HK-2 (cell line): Measurements from ENCODE around the gene ABCA7.

Experiments used
- DNase-seq: peaks from one replicate; pipeline ENCODE4 v3.0.0-alpha.2; 2018; ENCODE audit not compliant: unreplicated experiment

ABCA7 gene

DNA sequence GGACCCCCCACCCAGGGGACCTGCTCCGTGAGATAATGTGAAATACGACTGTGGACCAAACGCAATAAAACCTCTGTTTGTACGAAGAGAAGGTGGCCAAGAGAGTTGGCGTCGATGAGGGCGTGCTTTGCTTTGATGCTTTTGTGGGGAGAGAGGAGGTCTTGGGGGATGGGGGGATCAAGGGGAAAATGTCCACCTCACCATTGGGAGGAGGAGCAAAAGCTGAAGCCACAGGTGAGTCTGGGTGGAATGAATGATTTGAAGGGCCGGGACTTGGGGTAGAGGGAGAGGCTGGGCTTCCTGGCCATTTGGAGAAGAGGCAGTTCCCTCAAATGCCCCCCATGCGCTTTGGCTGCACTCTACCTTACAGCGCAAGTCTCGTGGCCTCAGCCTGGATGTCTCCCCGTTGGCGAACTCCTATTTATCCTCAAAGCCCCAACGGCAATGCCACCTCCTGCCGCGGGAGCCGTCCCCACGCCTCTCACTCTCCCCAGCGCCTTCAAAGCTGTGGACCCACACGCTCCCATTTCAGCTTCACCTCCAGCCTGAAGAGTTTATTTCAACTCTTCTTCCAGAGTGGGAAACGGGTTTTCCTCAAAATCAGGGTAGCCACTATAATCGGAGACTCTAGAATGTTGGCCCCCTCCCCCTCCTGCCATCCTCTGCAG, 795 bp upstream of the ABCA7 start:
- DNase-seq: peak; percentile 44

DNA sequence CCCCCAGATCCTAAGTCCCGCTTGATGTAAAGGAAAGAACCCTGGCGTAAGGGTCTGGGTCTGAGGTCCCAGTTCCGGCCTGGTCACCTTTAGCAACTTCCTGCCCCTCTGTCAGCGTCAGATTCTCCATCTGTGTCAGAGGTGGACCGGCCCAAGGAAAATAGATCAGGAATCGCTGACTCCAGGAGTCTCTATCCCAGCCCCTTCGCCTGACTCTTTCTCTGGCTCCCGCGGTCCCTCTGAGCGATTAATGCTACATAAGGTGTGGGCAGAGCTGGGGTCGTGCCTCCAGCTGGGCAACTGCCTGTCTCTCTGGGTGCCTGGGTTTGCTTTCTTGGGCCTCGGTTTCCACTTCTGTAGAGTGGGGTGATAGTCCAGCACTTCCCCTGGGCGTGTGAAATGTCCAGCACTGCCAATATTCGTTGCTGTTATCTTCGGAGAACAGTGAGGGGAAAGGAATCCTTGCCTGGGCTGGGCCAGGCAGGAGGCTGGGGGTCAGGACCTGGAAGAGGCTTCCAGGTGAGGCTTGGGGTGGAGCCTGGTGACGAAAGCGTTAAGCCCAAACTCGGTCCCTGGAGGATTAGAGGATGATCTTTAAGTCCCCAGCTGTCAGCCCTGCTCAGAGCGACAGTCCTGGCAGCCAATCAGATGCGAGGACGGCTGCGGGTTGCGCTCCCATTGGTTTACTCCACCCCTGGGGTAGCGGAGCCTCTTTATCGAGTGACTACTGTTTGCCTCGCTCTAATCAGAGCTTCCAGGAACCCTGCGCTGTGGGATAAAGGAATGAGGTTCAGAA, 767 bp downstream of the ABCA7 start:
- DNase-seq: peak; percentile 92

DNA sequence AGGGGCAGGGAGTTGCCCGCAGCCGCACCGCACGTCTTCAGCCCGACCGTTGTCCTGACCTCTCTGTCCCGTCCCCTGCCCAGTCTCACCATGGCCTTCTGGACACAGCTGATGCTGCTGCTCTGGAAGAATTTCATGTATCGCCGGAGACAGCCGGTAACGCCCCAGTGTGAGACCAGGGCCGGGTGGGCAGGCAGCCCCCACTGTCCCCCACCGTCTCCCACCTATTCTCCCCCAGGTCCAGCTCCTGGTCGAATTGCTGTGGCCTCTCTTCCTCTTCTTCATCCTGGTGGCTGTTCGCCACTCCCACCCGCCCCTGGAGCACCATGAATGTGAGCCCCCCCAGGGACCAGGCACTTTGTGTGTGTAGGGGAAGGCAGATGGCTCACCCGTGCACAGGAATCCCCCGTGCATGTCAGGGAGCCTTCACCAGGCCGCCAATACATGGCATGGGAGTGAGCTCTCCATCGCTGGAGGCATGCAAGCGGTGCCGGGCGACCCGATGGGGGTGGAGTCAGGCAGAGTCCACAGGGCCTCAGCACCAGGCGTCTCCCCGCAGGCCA, 1.4 kb downstream of the ABCA7 start:
- DNase-seq: no peak

DNA sequence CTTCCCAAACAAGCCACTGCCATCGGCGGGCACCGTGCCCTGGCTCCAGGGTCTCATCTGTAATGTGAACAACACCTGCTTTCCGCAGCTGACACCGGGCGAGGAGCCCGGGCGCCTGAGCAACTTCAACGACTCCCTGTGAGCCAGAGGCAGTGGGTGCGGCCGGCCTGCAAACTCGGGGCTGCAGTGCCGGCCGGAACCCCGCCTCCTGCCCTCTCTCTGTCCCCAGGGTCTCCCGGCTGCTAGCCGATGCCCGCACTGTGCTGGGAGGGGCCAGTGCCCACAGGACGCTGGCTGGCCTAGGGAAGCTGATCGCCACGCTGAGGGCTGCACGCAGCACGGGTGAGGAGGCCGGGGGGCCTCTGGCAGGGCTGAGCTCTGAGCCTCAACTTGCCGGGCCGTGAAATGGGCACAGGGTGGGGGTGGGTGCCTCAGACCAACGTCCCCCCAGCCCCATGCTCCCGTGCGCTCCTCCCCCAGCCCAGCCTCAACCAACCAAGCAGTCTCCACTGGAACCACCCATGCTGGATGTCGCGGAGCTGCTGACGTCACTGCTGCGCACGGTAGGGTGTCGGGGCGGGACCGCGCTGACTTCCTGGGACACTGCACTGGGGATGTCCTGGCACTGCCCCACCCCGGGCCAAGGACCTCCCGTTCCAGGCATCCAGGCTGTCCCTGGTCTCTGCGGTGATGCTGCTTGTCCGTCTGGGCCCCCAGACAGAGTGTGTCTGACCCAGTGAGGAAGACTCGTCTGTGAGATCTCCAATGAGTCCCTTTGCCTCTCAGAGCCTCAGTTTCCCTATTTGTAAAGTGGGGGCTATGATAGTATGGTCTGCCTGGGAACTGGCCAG, 2.2 kb downstream of the ABCA7 start:
- no peak for DNase-seq

DNA sequence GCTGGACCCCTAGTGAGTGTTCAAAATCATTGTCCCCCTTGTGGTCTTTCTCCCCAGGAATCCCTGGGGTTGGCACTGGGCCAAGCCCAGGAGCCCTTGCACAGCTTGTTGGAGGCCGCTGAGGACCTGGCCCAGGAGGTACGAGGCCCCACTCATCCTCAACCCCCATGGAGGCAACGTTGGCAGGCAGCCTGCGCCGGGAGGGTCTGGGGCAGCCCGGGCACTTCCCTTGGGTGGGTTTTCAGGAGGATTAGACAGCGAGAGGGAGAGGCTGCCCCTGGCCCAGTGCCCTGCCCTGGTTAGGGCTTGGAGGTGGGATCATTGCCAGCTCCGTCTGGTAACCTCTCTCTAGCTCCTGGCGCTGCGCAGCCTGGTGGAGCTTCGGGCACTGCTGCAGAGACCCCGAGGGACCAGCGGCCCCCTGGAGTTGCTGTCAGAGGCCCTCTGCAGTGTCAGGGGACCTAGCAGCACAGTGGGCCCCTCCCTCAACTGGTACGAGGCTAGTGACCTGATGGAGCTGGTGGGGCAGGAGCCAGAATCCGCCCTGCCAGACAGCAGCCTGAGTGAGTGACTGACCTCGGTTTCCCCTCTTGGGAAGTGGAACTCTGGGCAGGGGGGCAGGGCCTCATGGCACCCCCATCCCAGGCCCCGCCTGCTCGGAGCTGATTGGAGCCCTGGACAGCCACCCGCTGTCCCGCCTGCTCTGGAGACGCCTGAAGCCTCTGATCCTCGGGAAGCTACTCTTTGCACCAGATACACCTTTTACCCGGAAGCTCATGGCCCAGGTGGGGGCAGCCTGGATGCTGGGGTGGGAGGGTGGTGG, 3.0 kb downstream of the ABCA7 start:
- no peak for DNase-seq

DNA sequence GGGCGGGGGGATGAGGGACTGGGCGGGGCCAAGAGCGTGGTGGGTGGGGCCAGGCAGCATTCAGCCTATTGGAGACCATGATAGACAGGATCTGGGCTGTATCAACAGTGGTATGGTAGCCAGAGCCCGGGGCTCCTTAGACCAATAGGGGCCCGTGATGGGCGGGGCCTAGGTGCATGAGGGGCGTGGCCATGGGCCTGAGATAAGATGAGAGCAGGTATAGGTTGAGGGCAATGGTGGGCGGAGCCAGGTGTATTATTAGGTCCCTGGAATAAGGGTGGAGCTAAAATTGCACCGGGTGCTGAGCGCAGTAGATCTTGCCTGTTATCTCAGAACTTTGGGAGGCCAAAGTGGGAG, 5.3 kb downstream of the ABCA7 start:
- DNase-seq: no peak

DNA sequence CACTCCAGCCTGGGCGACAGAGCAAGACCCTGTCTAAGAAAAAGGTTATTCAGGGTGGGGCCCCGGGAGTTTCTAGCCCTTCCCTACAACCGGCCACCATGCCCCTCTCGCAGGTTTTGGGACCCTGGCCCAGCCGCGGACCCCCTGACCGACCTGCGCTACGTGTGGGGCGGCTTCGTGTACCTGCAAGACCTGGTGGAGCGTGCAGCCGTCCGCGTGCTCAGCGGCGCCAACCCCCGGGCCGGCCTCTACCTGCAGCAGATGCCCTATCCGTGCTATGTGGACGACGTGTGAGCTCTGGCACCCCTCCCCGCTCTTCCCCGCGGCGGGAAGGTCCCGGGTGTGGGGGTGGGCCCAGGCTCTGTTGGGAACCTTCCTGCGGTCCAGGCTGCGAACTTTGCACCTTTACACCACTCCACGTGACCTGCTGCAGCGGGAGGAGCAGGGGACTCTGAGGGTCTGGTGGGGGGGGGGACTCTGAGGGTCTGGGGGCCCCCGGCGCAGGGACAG, 6.3 kb downstream of the ABCA7 start:
- no peak for DNase-seq

DNA sequence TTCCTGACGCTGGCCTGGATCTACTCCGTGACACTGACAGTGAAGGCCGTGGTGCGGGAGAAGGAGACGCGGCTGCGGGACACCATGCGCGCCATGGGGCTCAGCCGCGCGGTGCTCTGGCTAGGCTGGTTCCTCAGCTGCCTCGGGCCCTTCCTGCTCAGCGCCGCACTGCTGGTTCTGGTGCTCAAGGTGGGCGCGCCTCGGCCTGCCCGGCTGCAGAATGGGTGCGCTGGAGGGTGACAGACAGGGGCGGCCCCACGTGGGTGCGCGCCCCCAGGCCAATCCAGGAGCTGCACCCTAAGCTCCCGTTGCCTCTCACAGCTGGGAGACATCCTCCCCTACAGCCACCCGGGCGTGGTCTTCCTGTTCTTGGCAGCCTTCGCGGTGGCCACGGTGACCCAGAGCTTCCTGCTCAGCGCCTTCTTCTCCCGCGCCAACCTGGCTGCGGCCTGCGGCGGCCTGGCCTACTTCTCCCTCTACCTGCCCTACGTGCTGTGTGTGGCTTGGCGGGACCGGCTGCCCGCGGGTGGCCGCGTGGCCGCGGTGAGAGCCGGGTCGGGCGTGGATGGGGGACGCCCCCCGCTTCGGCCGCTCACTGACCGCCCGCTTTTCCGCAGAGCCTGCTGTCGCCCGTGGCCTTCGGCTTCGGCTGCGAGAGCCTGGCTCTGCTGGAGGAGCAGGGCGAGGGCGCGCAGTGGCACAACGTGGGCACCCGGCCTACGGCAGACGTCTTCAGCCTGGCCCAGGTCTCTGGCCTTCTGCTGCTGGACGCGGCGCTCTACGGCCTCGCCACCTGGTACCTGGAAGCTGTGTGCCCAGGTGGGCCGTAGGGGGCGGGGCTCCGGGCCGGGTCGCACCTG, 7.2 kb downstream of the ABCA7 start:
- no peak for DNase-seq

DNA sequence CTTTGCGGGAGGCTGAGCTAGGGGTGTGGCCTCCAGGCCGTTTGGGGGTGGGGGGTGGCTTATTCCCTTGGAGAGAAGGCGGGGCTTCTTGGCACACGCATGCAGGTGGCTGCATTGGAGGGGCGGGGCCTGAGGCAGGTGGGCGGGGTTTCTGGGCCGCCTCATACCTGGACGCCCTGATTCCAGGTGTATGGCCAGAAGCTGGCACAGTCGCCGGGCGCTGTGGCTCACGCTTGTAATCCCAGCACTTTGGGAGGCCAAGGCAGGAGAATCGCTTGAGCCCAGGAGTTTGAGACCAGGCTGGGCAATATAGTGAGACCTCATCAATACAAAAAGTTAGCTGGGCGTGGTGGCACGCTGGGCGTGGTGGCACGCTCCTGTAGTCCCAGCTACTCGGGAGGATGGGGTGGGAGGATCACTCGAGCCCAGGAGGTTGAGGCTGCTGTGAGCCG, 7.8 kb downstream of the ABCA7 start:
- DNase-seq: no peak

DNA sequence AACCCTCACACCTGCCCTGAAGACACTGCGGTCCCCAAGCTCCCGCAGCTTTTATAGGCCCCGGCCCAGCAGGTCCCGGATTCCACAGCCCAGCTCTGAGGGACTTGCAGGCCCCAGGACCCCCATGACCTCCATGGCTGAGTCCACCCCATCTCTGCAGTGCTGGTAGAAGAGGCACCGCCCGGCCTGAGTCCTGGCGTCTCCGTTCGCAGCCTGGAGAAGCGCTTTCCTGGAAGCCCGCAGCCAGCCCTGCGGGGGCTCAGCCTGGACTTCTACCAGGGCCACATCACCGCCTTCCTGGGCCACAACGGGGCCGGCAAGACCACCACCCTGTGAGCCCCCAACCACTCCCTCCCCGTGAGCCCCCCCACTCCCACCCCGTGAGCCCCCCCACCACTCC, 9.2 kb downstream of the ABCA7 start:
- DNase-seq: no peak

DNA sequence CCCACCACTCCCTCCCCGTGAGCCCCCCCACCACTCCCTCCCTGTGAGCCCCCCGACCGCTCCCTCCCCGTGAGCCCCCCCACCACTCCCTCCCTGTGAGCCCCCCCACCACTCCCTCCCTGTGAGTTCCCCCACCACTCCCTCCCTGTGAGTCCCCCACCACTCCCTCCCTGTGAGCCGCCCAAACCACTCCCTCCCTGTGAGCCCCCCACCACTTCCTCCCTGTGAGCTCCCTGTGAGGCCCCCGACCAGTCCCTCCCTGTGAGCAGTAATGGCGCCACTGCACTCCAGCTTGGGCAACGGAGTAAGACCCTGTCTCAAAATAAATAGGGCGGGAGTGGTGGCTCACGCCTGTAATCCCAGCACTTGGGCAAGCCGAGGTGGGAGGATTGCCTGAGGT, 9.9 kb downstream of the ABCA7 start:
- no peak for DNase-seq

DNA sequence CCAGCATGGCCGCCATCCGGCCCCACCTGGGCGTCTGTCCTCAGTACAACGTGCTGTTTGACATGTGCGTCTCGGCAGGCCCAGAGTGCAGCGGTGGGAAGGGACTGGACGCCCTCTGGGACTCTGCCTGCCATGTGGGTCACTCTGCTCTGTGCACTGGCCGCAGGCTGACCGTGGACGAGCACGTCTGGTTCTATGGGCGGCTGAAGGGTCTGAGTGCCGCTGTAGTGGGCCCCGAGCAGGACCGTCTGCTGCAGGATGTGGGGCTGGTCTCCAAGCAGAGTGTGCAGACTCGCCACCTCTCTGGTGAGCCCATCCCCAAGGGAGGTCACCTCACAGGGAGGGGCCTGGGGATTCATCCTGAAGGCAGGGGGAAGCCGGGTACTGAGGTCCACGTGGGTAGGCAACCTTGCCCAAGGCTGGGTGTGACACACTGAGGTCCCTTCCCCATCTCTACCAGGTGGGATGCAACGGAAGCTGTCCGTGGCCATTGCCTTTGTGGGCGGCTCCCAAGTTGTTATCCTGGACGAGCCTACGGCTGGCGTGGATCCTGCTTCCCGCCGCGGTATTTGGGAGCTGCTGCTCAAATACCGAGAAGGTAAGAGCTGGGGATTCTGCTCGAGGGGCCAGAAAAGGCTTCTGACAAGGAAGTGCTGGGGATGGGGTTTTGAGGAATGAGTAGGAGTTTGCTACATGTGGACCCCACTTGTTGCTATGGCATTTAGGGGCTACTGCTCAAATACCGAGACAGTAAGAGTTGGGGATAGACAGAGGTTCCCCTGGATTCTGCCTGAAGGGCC, 11.3 kb downstream of the ABCA7 start:
- no peak for DNase-seq

DNA sequence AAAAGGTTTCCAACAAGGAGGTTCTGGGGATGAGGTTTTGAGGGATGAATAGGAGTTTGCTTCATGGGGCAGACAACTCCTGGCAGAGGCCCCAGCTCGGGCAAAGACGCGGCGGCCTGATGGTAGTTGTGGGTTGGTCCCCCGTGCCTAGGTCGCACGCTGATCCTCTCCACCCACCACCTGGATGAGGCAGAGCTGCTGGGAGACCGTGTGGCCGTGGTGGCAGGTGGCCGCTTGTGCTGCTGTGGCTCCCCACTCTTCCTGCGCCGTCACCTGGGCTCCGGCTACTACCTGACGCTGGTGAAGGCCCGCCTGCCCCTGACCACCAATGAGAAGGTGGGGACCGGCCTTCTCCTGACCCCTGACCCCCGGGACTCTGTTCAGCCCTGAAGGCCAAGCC, 11.9 kb downstream of the ABCA7 start:
- no peak for DNase-seq

DNA sequence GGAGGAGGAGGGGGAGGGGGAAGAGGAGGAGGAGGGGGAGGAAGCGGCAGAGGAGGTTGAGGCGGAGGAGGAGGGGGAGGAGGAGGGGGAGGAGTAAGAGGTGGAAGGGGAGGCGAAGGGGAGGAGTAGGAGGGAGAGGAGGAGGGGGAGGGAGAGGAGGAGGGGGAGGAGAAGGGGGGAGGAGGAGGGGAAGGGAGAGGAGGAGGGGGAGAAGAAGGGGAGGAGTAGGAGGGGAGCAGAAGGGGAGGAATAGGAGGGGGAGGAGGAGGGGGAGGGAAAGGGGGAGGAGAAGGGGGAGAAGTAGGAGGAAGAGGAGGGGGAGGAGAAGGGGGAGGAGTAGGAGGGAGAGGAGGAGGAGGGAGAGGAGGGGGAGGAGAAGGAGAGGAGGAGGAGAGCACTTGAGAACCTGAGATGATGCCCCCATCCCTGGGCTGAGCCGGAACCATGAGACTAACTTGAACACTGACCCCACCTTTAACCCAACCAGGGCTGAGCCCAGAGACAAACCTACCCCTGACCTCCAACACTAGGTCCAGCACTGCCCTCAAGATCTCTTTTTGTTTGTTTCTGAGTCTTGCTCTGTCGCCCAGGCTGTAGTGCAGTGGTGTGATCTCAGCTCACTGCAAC, 12.6 kb downstream of the ABCA7 start:
- DNase-seq: no peak

DNA sequence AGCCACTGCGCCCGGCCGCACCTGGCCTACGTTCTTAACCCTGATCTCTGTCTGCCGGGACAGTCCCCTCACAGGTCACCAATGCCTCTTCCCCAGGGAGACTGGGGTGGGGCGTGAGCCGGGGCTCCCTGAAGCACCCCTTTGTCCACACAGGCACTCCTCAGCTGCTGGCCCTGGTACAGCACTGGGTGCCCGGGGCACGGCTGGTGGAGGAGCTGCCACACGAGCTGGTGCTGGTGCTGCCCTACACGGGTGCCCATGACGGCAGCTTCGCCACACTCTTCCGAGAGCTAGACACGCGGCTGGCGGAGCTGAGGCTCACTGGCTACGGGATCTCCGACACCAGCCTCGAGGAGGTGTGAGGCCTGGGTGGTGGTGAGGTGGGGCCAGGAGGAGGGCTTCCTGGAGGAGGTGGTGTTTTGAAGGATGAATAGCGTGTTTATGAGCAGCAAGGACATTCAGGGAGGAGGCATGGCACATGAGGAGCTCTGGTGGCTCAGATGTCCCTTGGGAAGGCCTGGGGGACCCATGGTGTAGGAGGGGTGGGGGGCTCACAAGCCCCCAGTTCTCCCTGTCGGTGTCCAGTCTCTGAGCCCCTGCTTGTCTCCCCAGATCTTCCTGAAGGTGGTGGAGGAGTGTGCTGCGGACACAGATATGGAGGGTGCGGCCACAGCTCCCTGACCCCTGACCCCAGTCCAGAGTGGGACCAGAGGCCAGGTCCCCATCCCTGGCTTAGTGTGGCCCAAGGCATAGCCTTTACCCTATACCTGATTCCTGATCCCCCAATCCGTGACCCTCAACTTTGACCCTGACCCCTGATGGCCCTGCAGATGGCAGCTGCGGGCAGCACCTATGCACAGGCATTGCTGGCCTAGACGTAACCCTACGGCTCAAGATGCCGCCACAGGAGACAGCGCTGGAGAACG, 13.5 kb downstream of the ABCA7 start:
- DNase-seq: no peak

DNA sequence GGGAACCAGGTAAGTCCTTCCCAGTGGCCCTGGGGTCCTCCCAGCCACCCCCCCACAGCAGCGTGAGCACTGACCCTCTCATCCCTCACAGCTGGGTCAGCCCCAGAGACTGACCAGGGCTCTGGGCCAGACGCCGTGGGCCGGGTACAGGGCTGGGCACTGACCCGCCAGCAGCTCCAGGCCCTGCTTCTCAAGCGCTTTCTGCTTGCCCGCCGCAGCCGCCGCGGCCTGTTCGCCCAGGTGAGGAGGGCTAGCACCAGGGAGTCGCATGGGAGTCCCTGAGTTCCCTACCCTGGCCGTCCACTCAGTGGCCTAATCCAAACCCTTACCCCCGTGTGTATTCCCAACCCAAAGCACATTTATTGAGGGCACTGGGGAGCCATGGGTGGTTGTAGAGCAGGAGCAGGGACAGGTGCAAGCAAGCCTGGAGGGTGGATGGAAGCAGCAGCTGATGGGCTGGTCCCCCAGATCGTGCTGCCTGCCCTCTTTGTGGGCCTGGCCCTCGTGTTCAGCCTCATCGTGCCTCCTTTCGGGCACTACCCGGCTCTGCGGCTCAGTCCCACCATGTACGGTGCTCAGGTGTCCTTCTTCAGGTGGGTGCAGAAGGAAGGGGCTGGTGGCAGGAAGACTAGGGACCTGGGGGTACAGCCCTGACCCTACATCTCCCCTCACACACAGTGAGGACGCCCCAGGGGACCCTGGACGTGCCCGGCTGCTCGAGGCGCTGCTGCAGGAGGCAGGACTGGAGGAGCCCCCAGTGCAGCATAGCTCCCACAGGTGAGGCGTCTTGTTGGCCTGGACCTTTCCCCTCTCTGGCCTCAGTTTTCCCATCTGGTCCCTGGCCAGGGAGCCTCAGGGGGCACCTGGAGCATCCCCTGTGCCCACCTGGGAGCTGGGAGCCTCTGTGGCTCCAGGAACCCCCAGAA, 14.5 kb downstream of the ABCA7 start:
- DNase-seq: no peak

DNA sequence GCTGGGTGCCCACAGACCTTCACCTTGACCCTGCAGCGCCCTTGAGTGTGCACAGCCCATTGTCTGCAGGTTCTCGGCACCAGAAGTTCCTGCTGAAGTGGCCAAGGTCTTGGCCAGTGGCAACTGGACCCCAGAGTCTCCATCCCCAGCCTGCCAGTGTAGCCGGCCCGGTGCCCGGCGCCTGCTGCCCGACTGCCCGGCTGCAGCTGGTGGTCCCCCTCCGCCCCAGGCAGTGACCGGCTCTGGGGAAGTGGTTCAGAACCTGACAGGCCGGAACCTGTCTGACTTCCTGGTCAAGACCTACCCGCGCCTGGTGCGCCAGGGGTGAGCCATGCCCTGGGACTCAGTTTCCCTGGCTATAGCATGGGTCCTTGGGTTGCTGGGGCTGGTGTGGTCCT, 15.1 kb downstream of the ABCA7 start:
- no peak for DNase-seq
